ENCODE measurements around the gene TXN2.
"Not testable (repeated sequence)": the region's sequence is repeated elsewhere in the genome, so short reads cannot be mapped to it uniquely, and the experiment has no call there.

The TXN2 gene

GRCh38 chr22:36481393-36482168, at the start of gene TXN2:
Gene TXN2, minus strand, starts transcription at chr22:36481640. Its CDS starts 803 bp downstream, at chr22:36480837.
- DNase-seq = peak; percentile 93 to 97 (median 96)

- DNase-seq = peak; percentile 97 to 99 (median 99)
Measured at GRCh38 chr22:36528795-36529751, 47.6 kb upstream of the TXN2 start, which contains the start of gene EIF3D. Gene EIF3D, minus strand, starts transcription at chr22:36529166. Its CDS starts 3,045 bp downstream, at chr22:36526121.

- DNase-seq = peak in 2 of 6 experiments; percentile 29 to 60
Measured at GRCh38 chr22:36528341-36528740, 46.9 kb upstream of the TXN2 start.

GRCh38 chr22:36522662-36523061, 41.2 kb upstream of the TXN2 start:
- DNase-seq = no peak

GRCh38 chr22:36520423-36520822, 39.0 kb upstream of the TXN2 start:
- no peak for DNase-seq

- not testable (repeated sequence) for DNase-seq
Measured at GRCh38 chr22:36519906-36520305, 38.5 kb upstream of the TXN2 start.

- no peak for DNase-seq
Measured at GRCh38 chr22:36514766-36515165, 33.3 kb upstream of the TXN2 start.

- DNase-seq = no peak
Measured at GRCh38 chr22:36512991-36513390, 31.6 kb upstream of the TXN2 start.

DNA sequence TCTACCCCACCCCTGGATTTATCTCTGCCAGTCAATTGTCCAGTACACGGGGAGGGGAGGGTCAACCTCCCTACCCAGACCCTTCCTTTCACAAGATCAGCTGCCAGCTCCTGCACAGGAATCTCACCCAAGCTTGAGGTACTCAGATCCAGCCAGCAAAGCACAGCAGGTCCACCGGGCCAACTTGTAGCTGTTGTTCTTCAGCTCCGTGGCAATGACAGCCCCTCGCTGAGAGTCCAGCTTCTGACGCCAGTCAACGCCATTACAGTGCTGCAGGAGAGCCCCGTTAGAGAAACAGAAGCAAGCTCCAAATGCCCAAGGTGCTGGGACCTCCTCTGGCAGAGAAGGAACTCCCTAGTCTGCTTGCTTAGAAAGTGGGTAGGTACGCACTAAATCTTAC, 30.9 kb upstream of the TXN2 start:
- DNase-seq = no peak

DNA sequence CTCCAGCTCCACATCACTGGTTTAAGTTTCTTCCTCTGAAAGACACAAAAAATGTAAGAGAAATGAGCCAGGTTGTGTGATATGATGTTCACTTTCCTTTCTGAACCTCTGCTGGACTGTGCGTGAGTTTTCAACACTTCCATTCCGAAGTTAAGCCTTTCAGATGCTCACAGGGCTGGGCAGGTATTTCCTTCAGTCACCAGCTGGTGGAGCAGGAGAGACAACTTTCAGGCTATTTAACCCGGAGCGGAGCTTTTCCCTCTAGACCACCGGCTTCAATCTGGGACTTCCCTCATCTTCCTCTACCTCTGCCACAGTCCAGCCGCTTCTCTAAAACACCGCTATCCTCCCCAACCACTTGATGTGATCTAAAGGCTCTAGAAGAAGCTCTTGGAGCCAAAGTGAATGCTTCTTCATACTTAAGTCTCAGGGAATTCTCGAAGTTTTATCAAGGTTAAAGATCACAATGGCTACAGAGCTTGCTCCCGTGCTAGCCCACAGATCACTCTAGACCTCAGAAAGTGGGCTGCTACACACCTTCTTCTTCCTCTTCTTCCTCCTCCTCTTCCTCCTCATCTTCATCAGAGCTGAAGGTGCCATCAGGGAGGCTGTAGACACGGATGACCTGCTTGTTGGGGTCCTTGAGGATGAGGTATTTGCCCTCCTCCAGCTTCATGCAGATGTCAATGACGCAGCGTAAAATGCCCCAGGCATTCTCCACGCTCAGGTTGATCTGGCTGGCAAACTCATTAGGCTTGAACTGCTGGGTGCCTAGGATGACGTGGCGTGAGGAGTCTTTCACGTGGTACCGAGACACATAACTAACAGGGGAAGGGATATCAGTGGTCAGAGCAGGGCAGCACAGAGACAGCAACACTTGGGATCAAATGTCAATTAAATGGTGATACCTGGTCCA, 29.8 kb upstream of the TXN2 start:
- DNase-seq = peak in 4 of 6 experiments; percentile 10 to 30 (median 24)

GRCh38 chr22:36510384-36510783, 28.9 kb upstream of the TXN2 start:
- DNase-seq = no peak

GRCh38 chr22:36507518-36508010, 26.1 kb upstream of the TXN2 start:
- no peak for DNase-seq

GRCh38 chr22:36506637-36507517, 25.4 kb upstream of the TXN2 start, which contains the start of gene FOXRED2:
Gene FOXRED2, minus strand, starts transcription at chr22:36507040. Its CDS starts 618 bp downstream, at chr22:36506422.
- peak; percentile 79 to 90 (median 84) for DNase-seq

DNA sequence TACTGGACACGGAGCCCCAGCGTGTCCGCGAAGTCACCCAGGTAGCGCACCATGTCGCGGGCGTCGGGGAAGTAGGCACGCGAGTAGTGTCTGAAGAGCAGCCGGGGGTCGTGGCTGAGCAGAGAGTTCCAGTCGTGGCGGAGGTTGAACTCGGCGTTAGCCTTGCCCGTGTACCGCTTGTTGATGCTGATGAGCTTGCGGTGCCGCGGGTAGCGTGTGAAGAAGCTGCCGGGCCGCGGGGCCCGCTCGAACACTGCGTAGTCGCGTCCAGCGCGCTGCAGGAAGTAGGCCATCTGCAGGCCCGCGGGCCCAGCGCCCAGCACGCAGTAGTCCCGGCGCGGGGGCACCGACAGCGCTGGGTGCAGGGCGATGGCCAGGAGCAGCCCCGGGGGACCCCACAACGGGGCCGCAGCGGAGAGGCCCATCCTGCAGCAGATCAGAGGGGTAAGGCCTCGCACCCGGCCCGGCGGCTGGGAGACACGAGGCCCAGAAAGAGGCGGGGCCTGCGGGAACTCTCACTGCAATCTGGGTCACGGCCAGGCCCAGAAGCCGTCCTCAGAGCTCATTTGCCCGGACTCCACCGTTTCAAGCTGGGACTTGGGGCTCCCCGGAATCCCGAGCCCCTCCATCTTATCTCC, 24.7 kb upstream of the TXN2 start:
- no peak for DNase-seq

DNA sequence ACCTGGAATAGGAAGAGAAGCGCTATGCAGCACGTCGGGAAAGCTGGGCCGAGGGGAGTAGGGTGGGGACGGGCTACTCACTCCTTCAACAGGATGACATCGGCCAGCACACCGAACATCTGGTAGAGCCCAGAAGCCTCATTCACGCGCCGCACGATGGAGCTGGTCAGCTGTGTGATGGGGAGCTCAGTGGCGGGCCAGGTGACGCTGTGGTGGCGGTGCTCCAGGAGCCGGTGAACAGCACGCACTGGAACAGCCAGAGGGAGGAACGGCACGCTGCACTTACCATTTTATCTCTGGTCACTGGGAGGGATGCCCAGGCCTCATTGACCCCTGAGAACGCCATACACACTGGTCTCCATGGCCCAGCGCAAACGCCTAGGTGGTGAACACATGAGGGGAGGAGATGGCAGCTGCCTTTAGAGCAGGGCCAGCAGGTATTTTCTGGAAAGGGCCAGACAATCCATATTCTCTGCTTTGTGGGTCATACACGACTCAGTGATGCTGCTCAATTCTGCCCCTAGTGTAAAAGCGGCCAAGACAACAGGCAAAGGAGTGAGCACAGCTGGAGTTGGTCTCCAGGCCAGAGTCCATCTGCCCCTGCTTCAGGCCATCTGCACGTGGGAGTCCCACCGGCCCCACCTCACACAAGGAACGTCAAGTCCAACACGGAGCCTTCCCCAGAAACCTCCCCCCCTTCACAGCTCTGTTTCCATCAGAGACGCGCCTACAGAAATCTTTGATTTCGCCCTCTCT, 16.6 kb upstream of the TXN2 start:
- no peak for DNase-seq

DNA sequence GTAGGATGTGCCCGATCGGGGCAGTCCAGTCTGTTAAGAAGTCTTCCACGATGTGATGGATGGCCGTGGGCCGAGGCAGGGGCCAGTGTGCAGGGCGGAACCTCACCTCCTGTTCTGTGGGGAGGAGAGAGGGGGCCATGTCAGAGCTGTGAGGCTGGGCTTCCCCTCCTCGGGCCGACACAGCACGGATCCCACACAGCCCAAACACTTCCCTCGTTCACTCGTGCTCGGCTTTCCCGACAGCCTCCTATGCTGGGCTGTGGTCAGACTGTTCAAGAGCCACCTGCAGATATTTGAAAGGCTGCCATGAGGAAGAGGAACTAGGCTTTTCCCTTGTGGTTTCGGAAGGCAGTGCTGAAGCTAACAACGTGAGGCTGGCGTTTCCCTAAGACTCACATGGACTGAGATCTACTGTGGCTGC, 12.3 kb upstream of the TXN2 start:
- peak in 1 of 6 experiments; percentile 5 for DNase-seq

DNA sequence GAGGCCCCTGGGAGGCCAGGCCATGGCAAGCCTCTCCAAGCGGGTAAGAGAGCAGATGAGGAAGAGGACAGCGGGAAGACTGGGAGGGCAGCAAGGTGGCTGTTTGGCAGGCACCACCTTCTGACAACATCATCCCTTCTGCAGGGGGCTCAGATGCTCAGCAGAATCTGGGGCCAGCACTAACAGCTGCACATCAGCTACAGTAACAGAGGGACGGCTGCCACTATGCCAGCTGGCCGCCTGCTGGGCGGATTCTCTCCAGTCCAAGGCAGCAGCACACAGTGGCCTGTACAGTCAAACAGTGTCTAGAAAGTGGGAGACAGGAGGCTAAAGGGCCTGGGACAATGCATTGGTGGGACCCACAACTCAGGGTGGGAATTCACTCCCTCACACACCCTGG, 10.7 kb upstream of the TXN2 start:
- no peak for DNase-seq

DNA sequence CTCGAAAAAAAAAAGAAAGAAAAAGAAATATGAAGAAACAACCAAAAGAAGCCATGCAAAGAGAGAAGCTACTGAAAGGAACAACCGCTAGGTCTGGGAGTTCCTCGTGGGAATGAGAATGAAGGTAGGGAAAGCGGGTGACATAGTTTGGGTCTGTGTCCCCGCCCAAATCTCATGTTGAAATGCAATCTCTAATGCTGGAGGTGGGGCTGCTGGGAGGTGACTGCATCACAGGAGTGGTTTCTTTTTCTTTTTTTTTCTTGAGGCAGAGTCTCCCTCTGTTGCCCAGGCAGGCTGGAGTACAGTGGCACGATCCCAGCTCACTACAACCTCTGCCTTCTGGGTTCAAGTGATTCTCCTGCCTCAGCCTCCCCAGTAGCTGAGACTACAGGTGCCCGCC, 9.7 kb upstream of the TXN2 start:
- DNase-seq = no peak

DNA sequence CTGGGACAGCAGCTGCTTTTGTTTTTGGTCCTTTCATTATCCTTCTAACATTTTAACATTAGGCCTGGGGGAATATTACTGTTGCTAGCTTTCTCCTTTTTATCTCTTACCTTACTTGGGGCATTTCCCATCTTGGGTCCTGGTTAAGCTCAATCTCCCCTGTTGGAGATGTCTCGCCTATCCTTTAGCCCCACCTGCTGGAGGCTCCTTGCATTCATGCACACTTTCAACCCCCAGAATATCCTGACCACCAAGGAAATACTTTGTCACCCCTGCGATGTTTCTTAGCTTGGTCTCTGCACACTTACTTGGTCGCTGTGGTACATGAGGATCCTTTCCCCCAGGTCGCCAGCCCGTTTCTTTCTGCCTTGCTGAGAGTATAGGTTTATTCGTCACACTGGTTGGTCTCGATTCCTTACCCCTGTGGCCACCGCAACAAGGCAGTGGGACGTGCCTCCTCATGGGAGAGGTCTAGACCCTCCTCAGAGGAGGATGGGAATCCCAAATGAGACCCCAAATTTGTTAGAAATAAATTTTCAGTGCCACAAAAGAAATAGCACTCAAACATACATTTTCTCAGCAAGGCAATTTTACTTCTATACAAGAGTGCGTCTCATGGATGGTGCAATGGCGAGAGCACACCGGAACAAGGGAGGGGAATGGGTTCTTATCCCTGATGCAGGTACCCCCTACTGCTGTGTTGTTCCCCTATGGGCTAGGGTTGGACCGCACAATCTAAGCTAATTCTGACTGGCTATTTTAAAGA, 5.4 kb upstream of the TXN2 start:
- DNase-seq = peak; percentile 40 to 72 (median 54)
